PC-3 (cell line): ENCODE data around the gene GRXCR2. TPM values are rescaled to one million over a fixed set of nuclear protein-coding genes. Genes with fewer than 3 reads are reported as not detected.

Experiments used
- ATAC-seq: fragments of 200-7000 bp; cut with Tn5 transposase; 2 replicates; pipeline ENCODE4 v1.9.1; 2020; ENCODE audit warnings: mild to moderate bottlenecking, moderate library complexity
- BruUV-seq: library from RNA; stranded (reverse); fragments of 400-500 nt; replicated peaks from 2 replicates; lab custom pipeline; 2021; lab: Mats Ljungman, UMichigan
- CTCF ChIA-PET: fragments of 300-600 bp; sonication (Branson Sonifier 250); formaldehyde crosslinking; loops from one replicate; lab custom pipeline; 2022; ENCODE audit warnings: antibody characterized with exemption; lab: Charles Lee
- POLR2A ChIA-PET: fragments of 300-600 bp; sonication (Branson Sonifier 250); formaldehyde crosslinking; loops from one replicate; lab custom pipeline; 2022; ENCODE audit warnings: antibody characterized with exemption; ENCODE audit not compliant: unreplicated experiment; lab: Charles Lee
- DNase-seq: peaks from one replicate; pipeline ENCODE4 v3.0.0-alpha.2; 2015
- H2AFZ ChIP-seq: fragments of 300-600 bp; sonication (generic); 2 replicates; pipeline ENCODE4 v1.6.0; 2016; ENCODE audit warnings: antibody characterized with exemption, low read length
- H3F3A ChIP-seq: fragments of 300-600 bp; sonication (generic); one replicate; pipeline ENCODE4 v1.6.0; 2017; ENCODE audit warnings: antibody characterized with exemption, low read length, control low read depth, mild to moderate bottlenecking; ENCODE audit not compliant: unreplicated experiment
- H3K27ac ChIP-seq: fragments of 300-600 bp; sonication (generic); 2 replicates; pipeline ENCODE4 v1.5.1; 2016; ENCODE audit warnings: mild to moderate bottlenecking, low read length
- H3K27me3 ChIP-seq: fragments of 300-600 bp; sonication (generic); 2 replicates; pipeline ENCODE4 v1.6.1; 2016; ENCODE audit warnings: low read length, mixed read lengths
- H3K36me3 ChIP-seq: fragments of 300-600 bp; sonication (generic); 2 replicates; pipeline ENCODE4 v1.6.1; 2016; ENCODE audit warnings: low read depth, mixed run types, low read length, mixed read lengths
- H3K4me1 ChIP-seq: fragments of 300-600 bp; sonication (generic); 2 replicates; pipeline ENCODE4 v1.5.1; 2016; ENCODE audit warnings: low read length; ENCODE audit not compliant: insufficient read depth
- H3K4me2 ChIP-seq: fragments of 300-600 bp; sonication (generic); 2 replicates; pipeline ENCODE4 v1.6.0; 2016; ENCODE audit warnings: low read length
- H3K4me3 ChIP-seq: fragments of 300-600 bp; sonication (generic); 2 replicates; pipeline ENCODE4 v1.5.1; 2016; ENCODE audit warnings: mild to moderate bottlenecking, low read length, mixed read lengths
- H3K79me2 ChIP-seq: fragments of 300-600 bp; sonication (generic); 2 replicates; pipeline ENCODE4 v1.6.1; 2017; ENCODE audit warnings: low read length, mixed read lengths
- H3K9ac ChIP-seq: fragments of 300-600 bp; sonication (generic); 2 replicates; pipeline ENCODE4 v1.6.0; 2016; ENCODE audit warnings: mild to moderate bottlenecking, low read length
- H3K9me2 ChIP-seq: fragments of 300-600 bp; sonication (generic); replicated peaks from 2 replicates; pipeline ENCODE4 v1.6.1; 2016; ENCODE audit warnings: mixed run types, low read length, mixed read lengths
- H3K9me3 ChIP-seq: fragments of 300-600 bp; sonication (generic); 2 replicates; pipeline ENCODE4 v1.6.1; 2016; ENCODE audit warnings: low read length, mixed read lengths
- H4K20me1 ChIP-seq: fragments of 300-600 bp; sonication (generic); 2 replicates; pipeline ENCODE4 v1.6.1; 2016; ENCODE audit warnings: low read length, mixed read lengths
- EZH2 ChIP-seq: fragments of 300-600 bp; sonication (generic); IDR thresholded peaks from one replicate; pipeline ENCODE4 v1.6.1; 2017; ENCODE audit warnings: antibody characterized with exemption, mild to moderate bottlenecking, low read length; ENCODE audit not compliant: unreplicated experiment
- EZH2phosphoT487 ChIP-seq: fragments of 300-600 bp; sonication (generic); IDR thresholded peaks from 2 replicates; pipeline ENCODE4 v1.6.1; 2018; ENCODE audit warnings: mild to moderate bottlenecking, antibody characterized with exemption, low read length, borderline replicate concordance
- intact Hi-C: fragments of 100-400 bp; cut with micrococcal nuclease; formaldehyde crosslinking; loops from 2 replicates; pipeline ENCODE4 v1.9.0; 2023
- total RNA-seq: library from RNA; depleted of rRNA; stranded (reverse); fragments of >200 nt; gene quantifications from 2 replicates; pipeline ENCODE4 v1.2.3, GENCODE V29; 2014
- TF ChIP-seq, protein P1 (sequence below): fragments of 300-600 bp; sonication (generic); conservative IDR thresholded peaks from 2 replicates; pipeline ENCODE4 v1.5.1; 2017; ENCODE audit warnings: antibody characterized with exemption, low read depth, mild to moderate bottlenecking, low read length

The GRXCR2 gene
- total RNA-seq, 1 experiment from 2014 or later, result not detected

DNA sequence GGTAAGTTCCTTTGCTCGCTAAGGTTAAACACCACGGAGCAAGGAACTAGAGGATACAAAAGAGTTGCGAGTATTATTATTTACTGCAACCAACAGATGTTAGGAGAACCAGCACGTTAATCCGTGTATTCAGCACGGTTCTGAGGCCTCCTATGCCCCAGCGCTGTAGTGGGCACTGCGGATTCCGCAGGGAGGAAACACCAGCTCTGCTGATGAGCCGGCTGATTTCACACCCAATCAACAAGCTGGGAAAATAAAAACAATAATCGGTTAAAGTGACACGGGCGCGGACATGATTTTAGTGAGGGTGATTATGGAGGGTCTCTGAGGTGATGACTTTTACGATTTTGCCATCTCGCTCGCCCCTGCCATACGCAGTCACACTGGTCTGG is 37.0 kb downstream of the GRXCR2 start:
- H3K27ac ChIP-seq, result peak overlapping the region; percentile 27
- CTCF ChIA-PET, result no interaction called here

DNA sequence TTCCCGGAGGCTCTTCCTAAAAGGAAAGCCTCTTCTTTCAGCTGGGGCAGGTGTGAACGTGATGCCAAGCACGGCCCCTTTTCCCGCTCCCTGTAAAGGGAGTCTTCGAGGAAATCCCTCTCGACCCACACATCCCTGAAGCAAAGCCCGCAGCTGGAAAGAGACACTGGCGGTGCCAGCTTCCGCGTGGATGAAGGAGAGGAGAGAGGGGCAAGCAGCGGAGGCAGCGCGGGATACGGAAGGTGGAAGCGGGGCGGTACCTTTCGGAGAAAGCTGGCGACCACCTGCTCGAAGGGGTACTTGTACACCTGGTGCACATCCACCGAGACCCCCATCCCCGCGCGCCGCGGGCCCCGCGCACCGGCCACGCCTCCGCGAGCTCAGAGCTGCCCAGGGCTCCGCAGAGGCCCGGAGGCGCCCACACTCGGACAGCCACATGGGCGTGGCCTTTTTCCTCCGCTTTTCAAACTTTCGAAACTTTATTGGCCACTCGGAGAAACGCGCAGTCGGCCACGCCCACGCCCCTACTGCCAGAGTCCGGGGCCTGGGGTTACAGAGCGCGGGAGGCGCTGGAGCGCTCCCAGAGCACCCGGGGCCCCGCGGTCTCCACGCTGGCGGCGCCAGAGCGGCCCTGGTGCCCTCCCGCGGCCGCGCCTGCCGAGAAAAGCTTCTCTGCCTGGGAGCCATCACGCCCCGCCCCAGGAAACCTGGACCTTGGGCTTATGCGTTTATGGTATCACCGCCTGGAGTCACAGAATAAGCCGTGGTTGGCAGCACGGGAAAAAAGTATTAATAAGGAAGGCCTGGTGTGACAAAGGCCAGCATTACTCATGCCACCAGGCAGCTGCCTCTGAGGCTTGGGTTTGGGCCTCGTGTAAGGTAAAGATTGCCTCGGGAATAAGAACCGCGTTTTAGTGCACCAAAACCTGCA is 37.6 kb downstream of the GRXCR2 start, which contains the start of gene PRELID2:
Gene PRELID2 (minus strand): TSS at position 426 of the 931 bp plus-strand sequence. CDS start 91 bp downstream, at position 335.
- TSS peak; percentile 90 for BruUV-seq
- Histone ChIP-seq H3K36me3 (no peaks in the 10 kb centered on the region), H2AFZ (peak within 1 kb of the TSS; percentile 94), H3K4me1 (peaks cover 12% of the 10 kb centered on the region), H3K9me3 (no peaks in the 10 kb centered on the region), H3K79me2 (no peaks in the 10 kb centered on the region), H3K4me2 (peak within 1 kb of the TSS; percentile 77), H3K27ac (peak within 1 kb of the TSS; percentile 27), H3K9ac (peak within 1 kb of the TSS; percentile 59), H3K27me3 (no peaks in the 10 kb centered on the region), H3F3A (no peaks in the 10 kb centered on the region), H4K20me1 (no peaks in the 10 kb centered on the region), H3K9me2 (no peaks in the 10 kb centered on the region), H3K4me3 (peak within 1 kb of the TSS; percentile 76)
- POLR2A ChIA-PET, result interaction anchor here (0.7 kb wide), 1 partner anchor 218 kb away, joined by 5 read pairs; no protein-coding TSS in a partner anchor
- ATAC-seq, result peak; percentile 84
- CTCF ChIA-PET, result no interaction called here
- intact Hi-C loops, result loop anchor here (1.0 to 2.0 kb wide), 3 partner anchors 54 to 214 kb away; partner anchors contain the start of gene SH3RF2
- TF ChIP-seq, protein P1, sequence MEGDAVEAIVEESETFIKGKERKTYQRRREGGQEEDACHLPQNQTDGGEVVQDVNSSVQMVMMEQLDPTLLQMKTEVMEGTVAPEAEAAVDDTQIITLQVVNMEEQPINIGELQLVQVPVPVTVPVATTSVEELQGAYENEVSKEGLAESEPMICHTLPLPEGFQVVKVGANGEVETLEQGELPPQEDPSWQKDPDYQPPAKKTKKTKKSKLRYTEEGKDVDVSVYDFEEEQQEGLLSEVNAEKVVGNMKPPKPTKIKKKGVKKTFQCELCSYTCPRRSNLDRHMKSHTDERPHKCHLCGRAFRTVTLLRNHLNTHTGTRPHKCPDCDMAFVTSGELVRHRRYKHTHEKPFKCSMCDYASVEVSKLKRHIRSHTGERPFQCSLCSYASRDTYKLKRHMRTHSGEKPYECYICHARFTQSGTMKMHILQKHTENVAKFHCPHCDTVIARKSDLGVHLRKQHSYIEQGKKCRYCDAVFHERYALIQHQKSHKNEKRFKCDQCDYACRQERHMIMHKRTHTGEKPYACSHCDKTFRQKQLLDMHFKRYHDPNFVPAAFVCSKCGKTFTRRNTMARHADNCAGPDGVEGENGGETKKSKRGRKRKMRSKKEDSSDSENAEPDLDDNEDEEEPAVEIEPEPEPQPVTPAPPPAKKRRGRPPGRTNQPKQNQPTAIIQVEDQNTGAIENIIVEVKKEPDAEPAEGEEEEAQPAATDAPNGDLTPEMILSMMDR, result peak; percentile 22; the same call in 1 of the 2 replicates
- TF ChIP-seq EZH2phosphoT487, result no peak
- DNase-seq, result peak; percentile 88

More for the DNA sequence above, 37.0 kb downstream of the GRXCR2 start:
- POLR2A ChIA-PET, result no interaction called here
- TF ChIP-seq EZH2 (no peak), EZH2phosphoT487 (no peak)
- TF ChIP-seq, protein P1, result no peak
- no peaks in the 10 kb centered on the region for H3K9me3 ChIP-seq
- no peaks in the 10 kb centered on the region for H3K27me3 ChIP-seq
- no peaks in the 10 kb centered on the region for H4K20me1 ChIP-seq
- H3K4me1 ChIP-seq, result peaks cover 6% of the 10 kb centered on the region
- H2AFZ ChIP-seq, result peak overlapping the region; percentile 94
- no peaks in the 10 kb centered on the region for H3F3A ChIP-seq
- H3K79me2 ChIP-seq, result no peaks in the 10 kb centered on the region
- peak overlapping the region; percentile 76 for H3K4me3 ChIP-seq
- H3K9me2 ChIP-seq, result no peaks in the 10 kb centered on the region
- ATAC-seq (no peak), DNase-seq (no peak)
- intact Hi-C loops, result loop anchor here (1.0 to 2.0 kb wide), 3 partner anchors 53 to 213 kb away; partner anchors contain the start of gene SH3RF2
- H3K4me2 ChIP-seq, result peak overlapping the region; percentile 77
- no peaks in the 10 kb centered on the region for H3K36me3 ChIP-seq
- no TSS peak for BruUV-seq
- H3K9ac ChIP-seq, result peak overlapping the region; percentile 59
